ENCODE results near the gene OTC.

The OTC gene
- long read RNA-seq: 0 reads

GRCh38 chrX:38352362-38352761 lies at the start of gene OTC:
Gene OTC, plus strand, starts transcription at chrX:38352604. Its CDS starts 93 bp downstream, at chrX:38352697.
- Histone ChIP-seq H3K27ac (replicated peaks) (no peak within 1 kb of the TSS), H3K4me3 (replicated peaks; ENCODE audit: insufficient read depth, low read length) (no peak within 1 kb of the TSS), H3K27me3 (ENCODE audit: insufficient read depth, poor library complexity, severe bottlenecking) (no peaks in the 10 kb centered on the region)
- no peak for DNase-seq (ENCODE audit: low read depth in 1 of 2, low spot score in 1 of 2)
- no peak for TF ChIP-seq CTCF (IDR thresholded peaks at IDR 0.05; ENCODE audit: insufficient read depth, low read length)
- TF ChIP-seq POLR2AphosphoS5 (IDR thresholded peaks at IDR 0.05; ENCODE audit: low read depth): no peak
- TF ChIP-seq SPI1 (IDR thresholded peaks at IDR 0.05; ENCODE audit: borderline replicate concordance, low read depth): no peak
- TF ChIP-seq REST (IDR thresholded peaks at IDR 0.05; ENCODE audit: insufficient replicate concordance, low read depth): no peak
- no peak for TF ChIP-seq GABPA (IDR thresholded peaks at IDR 0.05; ENCODE audit: low read depth)

GRCh38 chrX:38304010-38304409 lies 48.4 kb upstream of the OTC start:
- TF ChIP-seq CTCF (IDR thresholded peaks at IDR 0.05; ENCODE audit: insufficient read depth, low read length) (no peak), REST (IDR thresholded peaks at IDR 0.05; ENCODE audit: insufficient replicate concordance, low read depth) (no peak), POLR2AphosphoS5 (IDR thresholded peaks at IDR 0.05; ENCODE audit: low read depth) (no peak), GABPA (IDR thresholded peaks at IDR 0.05; ENCODE audit: low read depth) (no peak), SPI1 (IDR thresholded peaks at IDR 0.05; ENCODE audit: borderline replicate concordance, low read depth) (no peak)
- H3K27me3 ChIP-seq (ENCODE audit: insufficient read depth, poor library complexity, severe bottlenecking): no peaks in the 10 kb centered on the region
- peak in 1 of 2 experiments; percentile 6 for DNase-seq (ENCODE audit: low read depth in 1 of 2, low spot score in 1 of 2)
- H3K27ac ChIP-seq (replicated peaks): no peak overlapping the region
- no peak overlapping the region for H3K4me3 ChIP-seq (replicated peaks; ENCODE audit: insufficient read depth, low read length)

- no peaks in the 10 kb centered on the region for H3K27me3 ChIP-seq (ENCODE audit: insufficient read depth, poor library complexity, severe bottlenecking)
- no peak for TF ChIP-seq GABPA (IDR thresholded peaks at IDR 0.05; ENCODE audit: low read depth)
- TF ChIP-seq SPI1 (IDR thresholded peaks at IDR 0.05; ENCODE audit: borderline replicate concordance, low read depth): no peak
- no peak for TF ChIP-seq CTCF (IDR thresholded peaks at IDR 0.05; ENCODE audit: insufficient read depth, low read length)
- TF ChIP-seq REST (IDR thresholded peaks at IDR 0.05; ENCODE audit: insufficient replicate concordance, low read depth): no peak
- no peak for TF ChIP-seq POLR2AphosphoS5 (IDR thresholded peaks at IDR 0.05; ENCODE audit: low read depth)
- DNase-seq (ENCODE audit: low read depth in 1 of 2, low spot score in 1 of 2): no peak
- no peak overlapping the region for H3K4me3 ChIP-seq (replicated peaks; ENCODE audit: insufficient read depth, low read length)
- no peak overlapping the region for H3K27ac ChIP-seq (replicated peaks)
Measured at GRCh38 chrX:38305971-38306370, 46.4 kb upstream of the OTC start.

Data from HL-60 (cell line).